ENCODE data around the gene CAPN14.

The CAPN14 gene

GRCh38 chr2:31255911-31256571 lies 38.7 kb upstream of the CAPN14 start:
- Histone ChIP-seq H3K9me3 (ENCODE audit: low read depth, low read length) (no peaks in the 10 kb centered on the region), H3K36me3 (ENCODE audit: insufficient read depth, low read length) (no peaks in the 10 kb centered on the region), H3K27ac (no peak overlapping the region), H3K4me3 (no peak overlapping the region), H3K9ac (ENCODE audit: insufficient read length) (no peak overlapping the region)
- DNase-seq (ENCODE audit: low read depth, low spot score) = no peak
- TF ChIP-seq FOXP2 (optimal IDR thresholded peaks at IDR 0.05; ENCODE audit: control extremely low read depth, extremely low read length, insufficient read depth) = no peak
- TF ChIP-seq POLR2AphosphoS5 (IDR thresholded peaks at IDR 0.05; ENCODE audit: borderline replicate concordance, low read depth, low read length) = no peak
- TF ChIP-seq EZH2 (IDR thresholded peaks at IDR 0.05) = no peak

- Histone ChIP-seq H3K9ac (ENCODE audit: insufficient read length) (no peak overlapping the region), H3K27ac (no peak overlapping the region), H3K9me3 (ENCODE audit: low read depth, low read length) (no peaks in the 10 kb centered on the region), H3K36me3 (ENCODE audit: insufficient read depth, low read length) (no peaks in the 10 kb centered on the region), H3K4me3 (no peak overlapping the region)
- DNase-seq (ENCODE audit: low read depth, low spot score) = no peak
- no peak for TF ChIP-seq POLR2AphosphoS5 (IDR thresholded peaks at IDR 0.05; ENCODE audit: borderline replicate concordance, low read depth, low read length)
- TF ChIP-seq EZH2 (IDR thresholded peaks at IDR 0.05) = no peak
- no peak for TF ChIP-seq FOXP2 (optimal IDR thresholded peaks at IDR 0.05; ENCODE audit: control extremely low read depth, extremely low read length, insufficient read depth)
These were observed 37.2 kb upstream of the CAPN14 start for GRCh38 chr2:31254237-31255203.

GRCh38 chr2:31253356-31254131 lies 36.2 kb upstream of the CAPN14 start:
- TF ChIP-seq POLR2AphosphoS5 (IDR thresholded peaks at IDR 0.05; ENCODE audit: borderline replicate concordance, low read depth, low read length) (no peak), EZH2 (IDR thresholded peaks at IDR 0.05) (no peak), FOXP2 (optimal IDR thresholded peaks at IDR 0.05; ENCODE audit: control extremely low read depth, extremely low read length, insufficient read depth) (no peak)
- Histone ChIP-seq H3K36me3 (ENCODE audit: insufficient read depth, low read length) (no peaks in the 10 kb centered on the region), H3K9ac (ENCODE audit: insufficient read length) (no peak overlapping the region), H3K4me3 (no peak overlapping the region), H3K27ac (no peak overlapping the region), H3K9me3 (ENCODE audit: low read depth, low read length) (no peaks in the 10 kb centered on the region)
- no peak for DNase-seq (ENCODE audit: low read depth, low spot score)

- no peak overlapping the region for H3K27ac ChIP-seq
- H3K9ac ChIP-seq (ENCODE audit: insufficient read length) = no peak overlapping the region
- H3K4me3 ChIP-seq = no peak overlapping the region
- TF ChIP-seq POLR2AphosphoS5 (IDR thresholded peaks at IDR 0.05; ENCODE audit: borderline replicate concordance, low read depth, low read length) (no peak), FOXP2 (optimal IDR thresholded peaks at IDR 0.05; ENCODE audit: control extremely low read depth, extremely low read length, insufficient read depth) (no peak), EZH2 (IDR thresholded peaks at IDR 0.05) (no peak)
- no peaks in the 10 kb centered on the region for H3K36me3 ChIP-seq (ENCODE audit: insufficient read depth, low read length)
- no peaks in the 10 kb centered on the region for H3K9me3 ChIP-seq (ENCODE audit: low read depth, low read length)
- DNase-seq (ENCODE audit: low read depth, low spot score) = no peak
These were observed 34.5 kb upstream of the CAPN14 start for GRCh38 chr2:31251851-31252250.

GRCh38 chr2:31251018-31251417 lies 33.7 kb upstream of the CAPN14 start:
- DNase-seq (ENCODE audit: low read depth, low spot score) = no peak
- Histone ChIP-seq H3K36me3 (ENCODE audit: insufficient read depth, low read length) (no peaks in the 10 kb centered on the region), H3K27ac (no peak overlapping the region), H3K9me3 (ENCODE audit: low read depth, low read length) (no peaks in the 10 kb centered on the region), H3K9ac (ENCODE audit: insufficient read length) (no peak overlapping the region), H3K4me3 (no peak overlapping the region)
- TF ChIP-seq EZH2 (IDR thresholded peaks at IDR 0.05) (no peak), POLR2AphosphoS5 (IDR thresholded peaks at IDR 0.05; ENCODE audit: borderline replicate concordance, low read depth, low read length) (no peak), FOXP2 (optimal IDR thresholded peaks at IDR 0.05; ENCODE audit: control extremely low read depth, extremely low read length, insufficient read depth) (no peak)

- no peak overlapping the region for H3K9ac ChIP-seq (ENCODE audit: insufficient read length)
- no peak overlapping the region for H3K27ac ChIP-seq
- H3K4me3 ChIP-seq = no peak overlapping the region
- TF ChIP-seq EZH2 (IDR thresholded peaks at IDR 0.05) = no peak
- TF ChIP-seq FOXP2 (optimal IDR thresholded peaks at IDR 0.05; ENCODE audit: control extremely low read depth, extremely low read length, insufficient read depth) = no peak
- TF ChIP-seq POLR2AphosphoS5 (IDR thresholded peaks at IDR 0.05; ENCODE audit: borderline replicate concordance, low read depth, low read length) = no peak
- DNase-seq (ENCODE audit: low read depth, low spot score) = no peak
- H3K36me3 ChIP-seq (ENCODE audit: insufficient read depth, low read length) = no peaks in the 10 kb centered on the region
- no peaks in the 10 kb centered on the region for H3K9me3 ChIP-seq (ENCODE audit: low read depth, low read length)
These were observed 31.8 kb upstream of the CAPN14 start for GRCh38 chr2:31249009-31249690.

- no peak for TF ChIP-seq FOXP2 (optimal IDR thresholded peaks at IDR 0.05; ENCODE audit: control extremely low read depth, extremely low read length, insufficient read depth)
- no peak for TF ChIP-seq POLR2AphosphoS5 (IDR thresholded peaks at IDR 0.05; ENCODE audit: borderline replicate concordance, low read depth, low read length)
- no peak for TF ChIP-seq EZH2 (IDR thresholded peaks at IDR 0.05)
- H3K9me3 ChIP-seq (ENCODE audit: low read depth, low read length) = no peaks in the 10 kb centered on the region
- H3K9ac ChIP-seq (ENCODE audit: insufficient read length) = no peak overlapping the region
- no peaks in the 10 kb centered on the region for H3K36me3 ChIP-seq (ENCODE audit: insufficient read depth, low read length)
- H3K27ac ChIP-seq = no peak overlapping the region
- H3K4me3 ChIP-seq = no peak overlapping the region
- DNase-seq (ENCODE audit: low read depth, low spot score) = no peak
These were observed 30.8 kb upstream of the CAPN14 start for GRCh38 chr2:31248139-31248538.

Data from SK-N-MC (cell line).